ENCODE results near the gene SHC4. TPM values are rescaled to one million over a fixed set of nuclear protein-coding genes. Genes with fewer than 3 reads are reported as not detected.
"Not testable (repeated sequence)": the region's sequence is repeated elsewhere in the genome, so short reads cannot be mapped to it uniquely, and the experiment has no call there.

SHC4 gene
- total RNA-seq, 1 donor from 2014 or later = 0.58 TPM

- DNase-seq (ENCODE audit: low spot score in 2 of 2, unreplicated experiment in 2 of 2) = no peak
- Mint-ChIP-seq H3K36me3 (no peaks in the 10 kb centered on the region), H3K27me3 (ENCODE audit: low read depth) (peaks cover 26% of the 10 kb centered on the region)
These were observed 41.7 kb downstream of the SHC4 start for GRCh38 chr15:48922046-48922445.

GRCh38 chr15:48916721-48917120 is 47.0 kb downstream of the SHC4 start:
- Mint-ChIP-seq H3K4me1 (peaks cover 11% of the 10 kb centered on the region), H3K9me3 (peaks cover 3% of the 10 kb centered on the region), H3K36me3 (no peaks in the 10 kb centered on the region), H3K27ac (no peak overlapping the region), H3K4me3 (no peak overlapping the region), H3K27me3 (ENCODE audit: low read depth) (peaks cover 22% of the 10 kb centered on the region)
- no peak for TF ChIP-seq CTCF (IDR thresholded peaks at IDR 0.05; ENCODE audit: unreplicated experiment)
- no peak for DNase-seq (ENCODE audit: low spot score in 2 of 2, unreplicated experiment in 2 of 2)

More at GRCh38 chr15:48922046-48922445, 41.7 kb downstream of the SHC4 start:
- Mint-ChIP-seq H3K27ac (no peak overlapping the region), H3K4me1 (no peaks in the 10 kb centered on the region), H3K4me3 (no peak overlapping the region), H3K9me3 (no peaks in the 10 kb centered on the region)
- TF ChIP-seq CTCF (IDR thresholded peaks at IDR 0.05; ENCODE audit: unreplicated experiment) = no peak

- Mint-ChIP-seq H3K27me3 (ENCODE audit: low read depth) (peaks cover 27% of the 10 kb centered on the region), H3K36me3 (no peaks in the 10 kb centered on the region), H3K9me3 (peaks cover 6% of the 10 kb centered on the region), H3K4me1 (peaks cover 11% of the 10 kb centered on the region), H3K4me3 (no peak overlapping the region), H3K27ac (no peak overlapping the region)
- DNase-seq (ENCODE audit: low spot score in 2 of 2, unreplicated experiment in 2 of 2) = no peak
- no peak for TF ChIP-seq CTCF (IDR thresholded peaks at IDR 0.05; ENCODE audit: unreplicated experiment)
These were observed 47.9 kb downstream of the SHC4 start for GRCh38 chr15:48915861-48916260.

- Mint-ChIP-seq H3K4me1 (peaks cover 11% of the 10 kb centered on the region), H3K27ac (no peak overlapping the region), H3K27me3 (ENCODE audit: low read depth) (peaks cover 36% of the 10 kb centered on the region), H3K9me3 (peaks cover 16% of the 10 kb centered on the region), H3K4me3 (no peak overlapping the region), H3K36me3 (no peaks in the 10 kb centered on the region)
- no peak for TF ChIP-seq CTCF (IDR thresholded peaks at IDR 0.05; ENCODE audit: unreplicated experiment)
- DNase-seq (ENCODE audit: low spot score in 2 of 2, unreplicated experiment in 2 of 2) = no peak
These were observed 49.0 kb downstream of the SHC4 start for GRCh38 chr15:48914717-48915116.

- peaks cover 30% of the 10 kb centered on the region for H3K9me3 Mint-ChIP-seq
- H3K4me1 Mint-ChIP-seq = peaks cover 11% of the 10 kb centered on the region
- no peaks in the 10 kb centered on the region for H3K36me3 Mint-ChIP-seq
- no peak for DNase-seq (ENCODE audit: low spot score in 2 of 2, unreplicated experiment in 2 of 2)
- no peak overlapping the region for H3K27ac Mint-ChIP-seq
- peaks cover 35% of the 10 kb centered on the region for H3K27me3 Mint-ChIP-seq (ENCODE audit: low read depth)
- H3K4me3 Mint-ChIP-seq = no peak overlapping the region
- TF ChIP-seq CTCF (IDR thresholded peaks at IDR 0.05; ENCODE audit: unreplicated experiment) = no peak
These were observed 50.6 kb downstream of the SHC4 start for GRCh38 chr15:48913141-48913540.

GRCh38 chr15:48910554-48910953 is 53.2 kb downstream of the SHC4 start:
- not testable (repeated sequence) for H3K27ac Mint-ChIP-seq; H3K4me3 Mint-ChIP-seq; DNase-seq (ENCODE audit: low spot score in 2 of 2, unreplicated experiment in 2 of 2); H3K4me1 Mint-ChIP-seq; H3K36me3 Mint-ChIP-seq
- Mint-ChIP-seq H3K27me3 (ENCODE audit: low read depth) (peaks cover 28% of the 10 kb centered on the region), H3K9me3 (peaks cover 30% of the 10 kb centered on the region)

GRCh38 chr15:48909313-48909712 is 54.4 kb downstream of the SHC4 start:
- not testable (repeated sequence) for H3K27ac Mint-ChIP-seq; H3K4me1 Mint-ChIP-seq; H3K36me3 Mint-ChIP-seq; H3K4me3 Mint-ChIP-seq; DNase-seq (ENCODE audit: low spot score in 2 of 2, unreplicated experiment in 2 of 2)
- peaks cover 30% of the 10 kb centered on the region for H3K9me3 Mint-ChIP-seq
- H3K27me3 Mint-ChIP-seq (ENCODE audit: low read depth) = peaks cover 28% of the 10 kb centered on the region

Data from mesothelial cell of epicardium (in vitro differentiated cells).